AG09319 (cell line): ENCODE measurements around the gene ANXA3.

Source experiments
- DNase-seq: peaks from one replicate; pipeline ENCODE4 v3.0.0-alpha.2; 2010; ENCODE audit warnings: low read depth; ENCODE audit errors: extremely low read depth
- CTCF ChIP-seq: IDR thresholded peaks from 2 replicates; pipeline ENCODE4 v1.5.1; 2011; ENCODE audit warnings: low read depth, mild to moderate bottlenecking, inconsistent platforms, low read length, moderate library complexity

The ANXA3 gene

GRCh38 chr4:78653655-78654054 is 102.1 kb downstream of the ANXA3 start:
- DNase-seq: no peak
- TF ChIP-seq CTCF: no peak

- TF ChIP-seq CTCF: no peak
- peak; percentile 75 for DNase-seq
Measured at GRCh38 chr4:78654807-78655206, 103.2 kb downstream of the ANXA3 start.

- no peak for TF ChIP-seq CTCF
- DNase-seq: no peak
Measured at GRCh38 chr4:78656968-78657445, 105.4 kb downstream of the ANXA3 start.

GRCh38 chr4:78659264-78659663 is 107.7 kb downstream of the ANXA3 start:
- no peak for DNase-seq
- TF ChIP-seq CTCF: no peak

GRCh38 chr4:78659665-78660064 is 108.1 kb downstream of the ANXA3 start:
- DNase-seq: no peak
- no peak for TF ChIP-seq CTCF
